Measurements from ENCODE around the gene PLEKHD1. TPM values are rescaled to one million over a fixed set of nuclear protein-coding genes. Genes with fewer than 3 reads are reported as not detected.
A peak's percentile ranks its signal among the peaks of the same experiment; 100 is the strongest.

Gene PLEKHD1
- total RNA-seq, 1 experiment from 2014 or later: 1.2 TPM

DNA sequence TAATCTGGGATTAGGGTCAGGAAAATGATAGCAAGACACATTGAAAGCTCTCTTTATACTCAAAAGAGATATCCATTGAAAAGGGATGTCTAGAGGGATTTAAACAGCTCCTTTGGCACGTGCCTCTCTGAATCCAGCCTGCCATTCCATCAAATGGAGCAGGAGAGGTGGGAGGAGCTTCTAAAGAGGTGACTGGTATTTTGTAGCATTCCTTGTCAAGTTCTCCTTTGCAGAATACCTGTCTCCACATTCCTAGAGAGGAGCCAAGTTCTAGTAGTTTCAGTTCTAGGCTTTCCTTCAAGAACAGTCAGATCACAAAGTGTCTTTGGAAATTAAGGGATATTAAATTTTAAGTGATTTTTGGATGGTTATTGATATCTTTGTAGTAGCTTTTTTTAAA lies 25.4 kb upstream of the PLEKHD1 start (continued):
- no peak for TF ChIP-seq FOSL1 (IDR thresholded peaks at IDR 0.05; ENCODE audit: low read depth)
- TF ChIP-seq RAD21 (IDR thresholded peaks at IDR 0.05; ENCODE audit: low read depth): no peak

DNA sequence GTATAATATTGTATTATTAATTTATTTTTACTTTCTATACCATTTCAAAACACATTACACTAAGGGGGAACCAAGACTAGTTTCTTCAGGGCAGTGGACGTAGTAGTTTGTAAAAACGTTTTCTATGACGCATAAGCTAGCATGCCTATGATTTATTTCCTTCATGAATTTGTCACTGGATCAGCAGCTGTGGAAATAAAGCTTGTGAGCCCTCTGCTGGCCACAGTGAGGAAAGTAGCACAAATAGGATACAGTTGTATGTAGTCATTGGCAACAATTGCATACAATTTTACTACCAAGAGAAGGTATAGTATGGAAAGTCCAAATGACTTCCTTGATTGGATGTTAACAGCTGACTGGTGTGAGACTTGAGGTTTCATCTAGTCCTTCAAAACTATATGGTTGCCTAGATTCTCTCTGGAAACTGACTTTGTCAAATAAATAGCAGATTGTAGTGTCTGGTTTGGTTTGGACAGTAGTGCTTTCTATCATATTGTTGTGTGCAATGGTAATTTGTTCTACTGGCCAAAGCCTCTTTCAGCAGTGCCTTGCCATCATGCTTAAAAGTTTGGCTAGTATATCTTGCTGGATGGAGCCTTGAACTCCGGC lies 24.3 kb upstream of the PLEKHD1 start:
- DNase-seq (ENCODE audit: low read depth, low spot score) (peak; percentile 63), ATAC-seq (peak; percentile 97)
- no peaks in the 10 kb centered on the region for H3K79me2 ChIP-seq (ENCODE audit: insufficient read depth, low read length)
- no peak overlapping the region for H3K27ac ChIP-seq (ENCODE audit: low read depth, low read length)
- no peak overlapping the region for H3K9ac ChIP-seq (ENCODE audit: low read length)
- H2AFZ ChIP-seq (ENCODE audit: low read depth, low read length, poor library complexity, severe bottlenecking): no peak overlapping the region
- TF ChIP-seq CEBPB (IDR thresholded peaks at IDR 0.05; ENCODE audit: low read depth) (no peak), CBX3 (IDR thresholded peaks at IDR 0.05; ENCODE audit: low read depth) (no peak), RAD21 (IDR thresholded peaks at IDR 0.05; ENCODE audit: low read depth) (peak; percentile 79), JUND (IDR thresholded peaks at IDR 0.05) (no peak), YY1 (IDR thresholded peaks at IDR 0.05; ENCODE audit: extremely low read depth, insufficient replicate concordance, low read depth, low read length) (no peak), ZFX (IDR thresholded peaks at IDR 0.05) (no peak)
- TF ChIP-seq, protein P1, sequence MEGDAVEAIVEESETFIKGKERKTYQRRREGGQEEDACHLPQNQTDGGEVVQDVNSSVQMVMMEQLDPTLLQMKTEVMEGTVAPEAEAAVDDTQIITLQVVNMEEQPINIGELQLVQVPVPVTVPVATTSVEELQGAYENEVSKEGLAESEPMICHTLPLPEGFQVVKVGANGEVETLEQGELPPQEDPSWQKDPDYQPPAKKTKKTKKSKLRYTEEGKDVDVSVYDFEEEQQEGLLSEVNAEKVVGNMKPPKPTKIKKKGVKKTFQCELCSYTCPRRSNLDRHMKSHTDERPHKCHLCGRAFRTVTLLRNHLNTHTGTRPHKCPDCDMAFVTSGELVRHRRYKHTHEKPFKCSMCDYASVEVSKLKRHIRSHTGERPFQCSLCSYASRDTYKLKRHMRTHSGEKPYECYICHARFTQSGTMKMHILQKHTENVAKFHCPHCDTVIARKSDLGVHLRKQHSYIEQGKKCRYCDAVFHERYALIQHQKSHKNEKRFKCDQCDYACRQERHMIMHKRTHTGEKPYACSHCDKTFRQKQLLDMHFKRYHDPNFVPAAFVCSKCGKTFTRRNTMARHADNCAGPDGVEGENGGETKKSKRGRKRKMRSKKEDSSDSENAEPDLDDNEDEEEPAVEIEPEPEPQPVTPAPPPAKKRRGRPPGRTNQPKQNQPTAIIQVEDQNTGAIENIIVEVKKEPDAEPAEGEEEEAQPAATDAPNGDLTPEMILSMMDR (IDR thresholded peaks at IDR 0.05 in 2 of 3, conservative IDR thresholded peaks at IDR 0.05 in 1 of 3; ENCODE audit: borderline replicate concordance in 1 of 3, insufficient read depth in 1 of 3, low read depth in 2 of 3, low read length in 2 of 3): peak; percentile 68 to 82 (median 80); a peak in 5 of 6 replicates
- no peaks in the 10 kb centered on the region for H3K4me1 ChIP-seq (ENCODE audit: control insufficient read depth in 1 of 2, insufficient read depth in 2 of 2, low read length in 2 of 2)
- peaks cover 8 to 14% of the 10 kb centered on the region in 2 experiments; a peak in 2 of 4 replicates for H3K36me3 ChIP-seq (ENCODE audit: control insufficient read depth in 1 of 2, insufficient read depth in 2 of 2, low read length in 2 of 2)
- H3K4me2 ChIP-seq (ENCODE audit: low read length): no peak overlapping the region
- no peaks in the 10 kb centered on the region for H3K9me2 ChIP-seq (ENCODE audit: insufficient read depth)
- H3K27me3 ChIP-seq (ENCODE audit: insufficient read depth, low read length): no peaks in the 10 kb centered on the region
- RAD21 ChIA-PET (ENCODE audit: low non-redundant PET in 1 of 2, low total read pairs in 2 of 2, uncharacterized antibody in 2 of 2, unreplicated experiment in 2 of 2): interaction anchor here (0.9 to 1.1 kb wide), 2 partner anchors 329 to 330 kb away, joined by 3 read pairs; no protein-coding TSS in a partner anchor
- H3K4me3 ChIP-seq (replicated peaks in 1 of 2; ENCODE audit: low read depth in 1 of 2, low read length in 2 of 2): no peak overlapping the region
- H3K9me3 ChIP-seq (ENCODE audit: control insufficient read depth in 1 of 2, insufficient read depth in 1 of 2, low read depth in 1 of 2, low read length in 2 of 2): no peaks in the 10 kb centered on the region
- CTCF ChIA-PET: interaction anchor here (0.6 to 2.4 kb wide), 17 partner anchors 9 to 597 kb away, joined by 3 to 30 read pairs (median 4); no protein-coding TSS in a partner anchor
- POLR2A ChIA-PET: interaction anchor here (0.6 kb wide), 1 partner anchor 481 kb away, joined by 3 read pairs; no protein-coding TSS in a partner anchor
- BruUV-seq (replicated peaks): no TSS peak
- intact Hi-C loops (cut with micrococcal nuclease): loop anchor here (1.0 to 5.0 kb wide), 3 partner anchors 218 to 598 kb away; no protein-coding TSS in a partner anchor
- 0 out of 2 replicates have a peak, but pooled peaks cover 2% of the 10 kb centered on the region for H4K20me1 ChIP-seq (ENCODE audit: insufficient read depth)

All from HCT116 (cell line).